HepG2 (cell line): ENCODE results near the gene RHD. TPM values are rescaled to one million over a fixed set of nuclear protein-coding genes. Genes with fewer than 3 reads are reported as not detected.

Experiments used
- HNF4G ChIP-seq, 2 experiments: sonication (generic) in 1 of 2; formaldehyde crosslinking in 1 of 2; IDR thresholded peaks; 2 replicates each; pipeline versions ENCODE4 v1.4.0 to v1.6.1; 2011 to 2020; ENCODE audit warnings: borderline replicate concordance in 2 of 2, low read depth in 2 of 2, mild to moderate bottlenecking in 2 of 2, low read length in 1 of 2, missing genetic modification reagents in 1 of 2, moderate library complexity in 1 of 2
- HNRNPK ChIP-seq: fragments of 200-400 bp; formaldehyde crosslinking; IDR thresholded peaks from 2 replicates; pipeline ENCODE4 v1.6.1; 2018; ENCODE audit warnings: low read length, low read depth, moderate library complexity, mild to moderate bottlenecking; ENCODE audit not compliant: poor library complexity, severe bottlenecking
- ISX ChIP-seq: sonication (generic); formaldehyde crosslinking; conservative IDR thresholded peaks from 2 replicates; pipeline ENCODE4 v1.5.0; 2020; ENCODE audit warnings: missing genetic modification reagents
- TAF1 ChIP-seq: sonication (generic); formaldehyde crosslinking; IDR thresholded peaks from 2 replicates; pipeline ENCODE4 v1.4.0; 2020; ENCODE audit warnings: missing genetic modification reagents
- YY1 ChIP-seq: IDR thresholded peaks from 2 replicates; pipeline ENCODE4 v1.6.1; 2011; ENCODE audit warnings: low read length, low read depth, moderate library complexity, mild to moderate bottlenecking; ENCODE audit not compliant: insufficient read depth, insufficient replicate concordance
- ZBTB38 ChIP-seq: sonication (generic); formaldehyde crosslinking; IDR thresholded peaks from 2 replicates; pipeline ENCODE4 v1.5.1; 2020; ENCODE audit warnings: mild to moderate bottlenecking, missing genetic modification reagents
- ZBTB40 ChIP-seq, 2 experiments: fragments of 450-650 bp in 1 of 2; sonication (generic) in 1 of 2; formaldehyde crosslinking in 1 of 2; IDR thresholded peaks; 2 replicates each; pipeline versions ENCODE4 v1.6.1 to v1.8.0; 2016 to 2022; ENCODE audit warnings: antibody characterized with exemption in 1 of 2, mild to moderate bottlenecking in 1 of 2, missing genetic modification reagents in 1 of 2
- ZFP41 ChIP-seq: sonication (generic); formaldehyde crosslinking; IDR thresholded peaks from 2 replicates; pipeline ENCODE4 v1.4.0; 2020; ENCODE audit warnings: mild to moderate bottlenecking, missing genetic modification reagents, borderline replicate concordance
- ZNF350 ChIP-seq: sonication (generic); formaldehyde crosslinking; IDR thresholded peaks from 2 replicates; pipeline ENCODE4 v1.4.0; 2020; ENCODE audit warnings: mild to moderate bottlenecking, low read depth, missing genetic modification reagents, borderline replicate concordance
- ZNF567 ChIP-seq: sonication (generic); formaldehyde crosslinking; IDR thresholded peaks from 2 replicates; pipeline ENCODE4 v1.8.1; 2023; ENCODE audit warnings: mild to moderate bottlenecking, missing genetic modification reagents, borderline replicate concordance
- polyA plus RNA-seq, 8 experiments: library from polyadenylated mRNA; depleted of rRNA in 3 of 8; stranded (reverse) in 7 of 8; unstranded in 1 of 8; fragments of >200 nt; fragmentation: Illumina TruSeq in 4 of 8; extraction: Trizol in 4 of 8; gene quantifications; 2 replicates each; pipeline versions ENCODE4 v1.2.1 to v1.2.3, GENCODE V29; 2011 to 2016; ENCODE audit warnings: low read depth in 4 of 8, missing spikeins in 1 of 8, mixed read lengths in 1 of 8; ENCODE audit not compliant: insufficient read depth in 1 of 8
- total RNA-seq, 5 experiments: library from RNA; depleted of rRNA; stranded (reverse); fragments of >200 nt; fragmentation: Illumina TruSeq; extraction: Trizol; gene quantifications; 2 replicates each; pipeline ENCODE4 v1.2.3, GENCODE V29; 2016; ENCODE audit warnings: low read depth in 1 of 5

RHD gene
- total and polyA plus RNA-seq, 2 of the 13 experiments (the other 11 are each of a cell fraction or from before 2014, with no cell fraction given), result not detected

GRCh38 chr1:25247829-25248754 is 24.2 kb upstream of the RHD start (continued):
- TF ChIP-seq ZBTB40 (IDR thresholded peaks at IDR 0.05) (no peak), ZBTB40 (CRISPR knock-in tag; IDR thresholded peaks at IDR 0.05) (no peak), HNF4G (IDR thresholded peaks at IDR 0.05; ENCODE audit: borderline replicate concordance, low read depth, low read length) (no peak), HNF4G (CRISPR knock-in tag; IDR thresholded peaks at IDR 0.05; ENCODE audit: borderline replicate concordance, low read depth) (0 out of 2 replicates have a peak, but pooled peaks have one; percentile 18), ZBTB38 (CRISPR knock-in tag) (no peak), YY1 (peak; percentile 40), HNRNPK (peak; percentile 12), TAF1 (CRISPR knock-in tag) (no peak), ISX (CRISPR knock-in tag) (0 out of 2 replicates have a peak, but pooled peaks have one; percentile 18), ZNF567 (peak; percentile 20; the same call in 1 of the 2 replicates), ZFP41 (CRISPR knock-in tag) (no peak), ZNF350 (CRISPR knock-in tag) (0 out of 2 replicates have a peak, but pooled peaks have one; percentile 1)
